Prostate gland (tissue), 2 donors: ENCODE results near the gene SLC66A2.

Experiments used
- CTCF ChIP-seq, 4 experiments: fragments of 200-600 bp in 2 of 4; fragments of 450-650 bp in 2 of 4; sonication (generic) in 2 of 4; IDR thresholded peaks; 1 replicate in 3 of 4; 2 replicates in 1 of 4; pipeline ENCODE4 v1.5.1; 2016 to 2019; ENCODE audit warnings: antibody characterized with exemption in 4 of 4, mild to moderate bottlenecking in 2 of 4, moderate library complexity in 2 of 4
- POLR2AphosphoS5 ChIP-seq: sonication (generic); formaldehyde crosslinking; IDR thresholded peaks from one replicate; pipeline ENCODE4 v1.6.1; 2017; ENCODE audit warnings: antibody characterized with exemption

GRCh38 chr18:79912994-79913831 is 38.2 kb downstream of the SLC66A2 start:
- TF ChIP-seq CTCF (IDR thresholded peaks at IDR 0.05) (no peak), POLR2AphosphoS5 (no peak)
